ENCODE measurements around the gene LRRTM1.

Gene LRRTM1

GRCh38 chr2:80330527-80331450, 26.2 kb upstream of the LRRTM1 start:
- ATAC-seq = no peak
- no peak for TF ChIP-seq PPARA (CRISPR knock-in tag; IDR thresholded peaks at IDR 0.05; ENCODE audit: borderline replicate concordance)
- no peak for TF ChIP-seq ESRRG (CRISPR knock-in tag; IDR thresholded peaks at IDR 0.05)
- TF ChIP-seq OSR1 (CRISPR knock-in tag; IDR thresholded peaks at IDR 0.05) = no peak
- TF ChIP-seq RARB (CRISPR knock-in tag; IDR thresholded peaks at IDR 0.05) = no peak
- TF ChIP-seq, protein P1, sequence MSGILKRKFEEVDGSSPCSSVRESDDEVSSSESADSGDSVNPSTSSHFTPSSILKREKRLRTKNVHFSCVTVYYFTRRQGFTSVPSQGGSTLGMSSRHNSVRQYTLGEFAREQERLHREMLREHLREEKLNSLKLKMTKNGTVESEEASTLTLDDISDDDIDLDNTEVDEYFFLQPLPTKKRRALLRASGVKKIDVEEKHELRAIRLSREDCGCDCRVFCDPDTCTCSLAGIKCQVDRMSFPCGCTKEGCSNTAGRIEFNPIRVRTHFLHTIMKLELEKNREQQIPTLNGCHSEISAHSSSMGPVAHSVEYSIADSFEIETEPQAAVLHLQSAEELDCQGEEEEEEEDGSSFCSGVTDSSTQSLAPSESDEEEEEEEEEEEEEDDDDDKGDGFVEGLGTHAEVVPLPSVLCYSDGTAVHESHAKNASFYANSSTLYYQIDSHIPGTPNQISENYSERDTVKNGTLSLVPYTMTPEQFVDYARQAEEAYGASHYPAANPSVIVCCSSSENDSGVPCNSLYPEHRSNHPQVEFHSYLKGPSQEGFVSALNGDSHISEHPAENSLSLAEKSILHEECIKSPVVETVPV (CRISPR knock-in tag; IDR thresholded peaks at IDR 0.05) = no peak
- no peak for TF ChIP-seq ZNF70 (CRISPR knock-in tag; IDR thresholded peaks at IDR 0.05)
- no peak for TF ChIP-seq CSDC2 (CRISPR knock-in tag; IDR thresholded peaks at IDR 0.05)
- TF ChIP-seq ISL1 (CRISPR knock-in tag; IDR thresholded peaks at IDR 0.05) = no peak
- no peak for TF ChIP-seq ZNF8 (CRISPR knock-in tag; IDR thresholded peaks at IDR 0.05)
- no peak for TF ChIP-seq TOX (CRISPR knock-in tag; IDR thresholded peaks at IDR 0.05; ENCODE audit: borderline replicate concordance)
- no peak for TF ChIP-seq TCF4 (CRISPR knock-in tag; IDR thresholded peaks at IDR 0.05; ENCODE audit: borderline replicate concordance)

- no peak for ATAC-seq
- TF ChIP-seq OSR1 (CRISPR knock-in tag; IDR thresholded peaks at IDR 0.05) (no peak), TCF4 (CRISPR knock-in tag; IDR thresholded peaks at IDR 0.05; ENCODE audit: borderline replicate concordance) (no peak), GLIS3 (CRISPR knock-in tag; IDR thresholded peaks at IDR 0.05) (no peak), ZC3H10 (CRISPR knock-in tag; IDR thresholded peaks at IDR 0.05) (no peak), PPARA (CRISPR knock-in tag; IDR thresholded peaks at IDR 0.05; ENCODE audit: borderline replicate concordance) (no peak), ZFP30 (CRISPR knock-in tag; IDR thresholded peaks at IDR 0.05) (no peak), ZNF8 (CRISPR knock-in tag; IDR thresholded peaks at IDR 0.05) (no peak), ZFP3 (CRISPR knock-in tag; IDR thresholded peaks at IDR 0.05) (no peak), PATZ1 (CRISPR knock-in tag; IDR thresholded peaks at IDR 0.05; ENCODE audit: borderline replicate concordance) (no peak), ARNTL (CRISPR knock-in tag; IDR thresholded peaks at IDR 0.05; ENCODE audit: borderline replicate concordance, low read depth) (no peak), ISL1 (CRISPR knock-in tag; IDR thresholded peaks at IDR 0.05) (no peak)
- TF ChIP-seq, protein P1 (CRISPR knock-in tag; IDR thresholded peaks at IDR 0.05) = no peak
- TF ChIP-seq, protein P2, sequence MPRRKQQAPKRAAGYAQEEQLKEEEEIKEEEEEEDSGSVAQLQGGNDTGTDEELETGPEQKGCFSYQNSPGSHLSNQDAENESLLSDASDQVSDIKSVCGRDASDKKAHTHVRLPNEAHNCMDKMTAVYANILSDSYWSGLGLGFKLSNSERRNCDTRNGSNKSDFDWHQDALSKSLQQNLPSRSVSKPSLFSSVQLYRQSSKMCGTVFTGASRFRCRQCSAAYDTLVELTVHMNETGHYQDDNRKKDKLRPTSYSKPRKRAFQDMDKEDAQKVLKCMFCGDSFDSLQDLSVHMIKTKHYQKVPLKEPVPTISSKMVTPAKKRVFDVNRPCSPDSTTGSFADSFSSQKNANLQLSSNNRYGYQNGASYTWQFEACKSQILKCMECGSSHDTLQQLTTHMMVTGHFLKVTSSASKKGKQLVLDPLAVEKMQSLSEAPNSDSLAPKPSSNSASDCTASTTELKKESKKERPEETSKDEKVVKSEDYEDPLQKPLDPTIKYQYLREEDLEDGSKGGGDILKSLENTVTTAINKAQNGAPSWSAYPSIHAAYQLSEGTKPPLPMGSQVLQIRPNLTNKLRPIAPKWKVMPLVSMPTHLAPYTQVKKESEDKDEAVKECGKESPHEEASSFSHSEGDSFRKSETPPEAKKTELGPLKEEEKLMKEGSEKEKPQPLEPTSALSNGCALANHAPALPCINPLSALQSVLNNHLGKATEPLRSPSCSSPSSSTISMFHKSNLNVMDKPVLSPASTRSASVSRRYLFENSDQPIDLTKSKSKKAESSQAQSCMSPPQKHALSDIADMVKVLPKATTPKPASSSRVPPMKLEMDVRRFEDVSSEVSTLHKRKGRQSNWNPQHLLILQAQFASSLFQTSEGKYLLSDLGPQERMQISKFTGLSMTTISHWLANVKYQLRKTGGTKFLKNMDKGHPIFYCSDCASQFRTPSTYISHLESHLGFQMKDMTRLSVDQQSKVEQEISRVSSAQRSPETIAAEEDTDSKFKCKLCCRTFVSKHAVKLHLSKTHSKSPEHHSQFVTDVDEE (CRISPR knock-in tag; IDR thresholded peaks at IDR 0.05) = no peak
These were observed 24.9 kb upstream of the LRRTM1 start for GRCh38 chr2:80329491-80329890.

DNA sequence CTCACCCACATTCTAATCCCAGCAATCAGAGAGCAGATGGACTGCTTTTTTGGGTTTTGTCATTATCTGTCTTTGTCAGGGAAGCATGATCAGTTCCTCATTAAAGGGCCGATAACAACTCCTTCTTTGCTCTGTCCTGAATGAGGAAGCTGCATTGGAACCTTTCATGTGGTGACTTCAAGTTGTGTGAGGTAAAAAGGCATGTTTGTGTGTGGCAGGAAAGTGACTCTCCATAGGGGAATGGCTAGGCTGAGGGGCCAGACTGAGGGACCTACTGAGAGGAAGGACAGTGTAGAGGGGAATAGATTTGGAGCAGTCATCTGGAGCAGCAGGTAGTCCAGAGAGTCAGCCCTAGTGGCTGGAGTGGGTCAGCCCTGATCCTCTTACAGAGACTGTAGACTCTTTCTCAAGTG, 23.6 kb upstream of the LRRTM1 start:
- ATAC-seq = no peak
- TF ChIP-seq, protein P2 (CRISPR knock-in tag; IDR thresholded peaks at IDR 0.05) = no peak
- TF ChIP-seq, protein P1 (CRISPR knock-in tag; IDR thresholded peaks at IDR 0.05) = no peak
- no peak for TF ChIP-seq RARB (CRISPR knock-in tag; IDR thresholded peaks at IDR 0.05)
- TF ChIP-seq POU6F1 (CRISPR knock-in tag; IDR thresholded peaks at IDR 0.05; ENCODE audit: borderline replicate concordance, low read depth) = no peak
- TF ChIP-seq BACH2 (CRISPR knock-in tag; IDR thresholded peaks at IDR 0.05; ENCODE audit: borderline replicate concordance) = no peak
- no peak for TF ChIP-seq ZNF565 (CRISPR knock-in tag; conservative IDR thresholded peaks at IDR 0.05; ENCODE audit: low read depth)
- TF ChIP-seq ZNF70 (CRISPR knock-in tag; IDR thresholded peaks at IDR 0.05) = no peak
- TF ChIP-seq CSDC2 (CRISPR knock-in tag; IDR thresholded peaks at IDR 0.05) = no peak
- TF ChIP-seq SNAI2 (CRISPR knock-in tag; IDR thresholded peaks at IDR 0.05) = no peak
